GM12878 (cell line): ENCODE measurements around the gene EYA2.

ENCODE experiments used
- CREB1 ChIP-seq: IDR thresholded peaks from 2 replicates; pipeline ENCODE4 v1.6.1; 2012; ENCODE audit warnings: low read depth, mild to moderate bottlenecking, inconsistent platforms
- FOXK2 ChIP-seq: fragments of 450-650 bp; IDR thresholded peaks from 2 replicates; pipeline ENCODE4 v1.6.1; 2017; ENCODE audit warnings: mild to moderate bottlenecking, moderate library complexity
- GABPA ChIP-seq: IDR thresholded peaks from 2 replicates; pipeline ENCODE4 v1.6.1; 2014; ENCODE audit warnings: antibody characterized with exemption, low read depth, mild to moderate bottlenecking, inconsistent platforms
- HDAC2 ChIP-seq: fragments of 200-600 bp; sonication (generic); IDR thresholded peaks from 2 replicates; pipeline ENCODE4 v1.6.1; 2017
- KAT2A ChIP-seq: conservative IDR thresholded peaks from 2 replicates; pipeline ENCODE4 v1.6.1; 2011; ENCODE audit warnings: low read depth, low read length; ENCODE audit not compliant: control insufficient read depth
- MXI1 ChIP-seq: fragments of 150-350 bp; IDR thresholded peaks from 2 replicates; pipeline ENCODE4 v1.6.1; 2011; ENCODE audit warnings: low read depth, mild to moderate bottlenecking, inconsistent platforms, low read length, improper control_type of control experiment
- PKNOX1 ChIP-seq: fragments of 450-650 bp; IDR thresholded peaks from 2 replicates; pipeline ENCODE4 v1.6.1; 2016; ENCODE audit warnings: mild to moderate bottlenecking
- POLR2A ChIP-seq: IDR thresholded peaks from 2 replicates; pipeline ENCODE4 v1.6.1; 2011; ENCODE audit warnings: low read depth, mild to moderate bottlenecking, low read length
- RAD51 ChIP-seq: fragments of 450-650 bp; IDR thresholded peaks from 2 replicates; pipeline ENCODE4 v1.6.1; 2016; ENCODE audit warnings: moderate library complexity, mild to moderate bottlenecking, inconsistent platforms
- TAF1 ChIP-seq: IDR thresholded peaks from 2 replicates; pipeline ENCODE4 v1.6.1; 2011; ENCODE audit warnings: mild to moderate bottlenecking, low read depth, low read length, borderline replicate concordance
- TARDBP ChIP-seq: IDR thresholded peaks from 2 replicates; pipeline ENCODE4 v1.6.1; 2016; ENCODE audit warnings: borderline replicate concordance
- TCF3 ChIP-seq: IDR thresholded peaks from 2 replicates; pipeline ENCODE4 v1.6.1; 2012; ENCODE audit warnings: low read depth, mild to moderate bottlenecking, low read length, borderline replicate concordance; ENCODE audit not compliant: insufficient read depth
- YY1 ChIP-seq: IDR thresholded peaks from 2 replicates; pipeline ENCODE4 v1.6.1; 2011; ENCODE audit warnings: low read depth, mild to moderate bottlenecking, low read length

GRCh38 chr20:47211036-47211435 is 316.4 kb downstream of the EYA2 start:
- no peak for TF ChIP-seq KAT2A
- TF ChIP-seq POLR2A: no peak
- TF ChIP-seq CREB1: no peak
- TF ChIP-seq TAF1: no peak
- no peak for TF ChIP-seq TCF3
- no peak for TF ChIP-seq PKNOX1
- TF ChIP-seq FOXK2: no peak
- TF ChIP-seq MXI1: no peak
- TF ChIP-seq TARDBP: no peak
- no peak for TF ChIP-seq YY1
- no peak for TF ChIP-seq GABPA
- no peak for TF ChIP-seq RAD51
- TF ChIP-seq HDAC2: no peak
